NB4 (cell line): ENCODE results near the gene CCDC91.

ENCODE experiments used
- DNase-seq: peaks from one replicate; pipeline ENCODE4 v3.0.0; 2010; ENCODE audit warnings: low read depth
- H3K4me3 ChIP-seq: one replicate; pipeline ENCODE4 v1.5.1; 2011; ENCODE audit warnings: mild to moderate bottlenecking, low read depth, low read length, moderate library complexity
- CTCF ChIP-seq: IDR thresholded peaks from one replicate; pipeline ENCODE4 v1.5.1; 2012; ENCODE audit warnings: low read depth, low read length
- MYC ChIP-seq: IDR thresholded peaks from 2 replicates; pipeline ENCODE4 v1.6.1; 2011; ENCODE audit warnings: low read depth, low read length
- POLR2A ChIP-seq: IDR thresholded peaks from 2 replicates; pipeline ENCODE4 v1.6.1; 2011; ENCODE audit warnings: mild to moderate bottlenecking; ENCODE audit not compliant: insufficient read length; ENCODE audit errors: extremely low read depth
- TF ChIP-seq, protein P1 (sequence below): IDR thresholded peaks from 2 replicates; pipeline ENCODE4 v1.6.1; 2011; ENCODE audit warnings: low read depth, low read length

The CCDC91 gene

GRCh38 chr12:28555748-28556147, 365.5 kb downstream of the CCDC91 start:
- DNase-seq: no peak
- TF ChIP-seq POLR2A (no peak), MYC (no peak), CTCF (no peak)
- TF ChIP-seq, protein P1, sequence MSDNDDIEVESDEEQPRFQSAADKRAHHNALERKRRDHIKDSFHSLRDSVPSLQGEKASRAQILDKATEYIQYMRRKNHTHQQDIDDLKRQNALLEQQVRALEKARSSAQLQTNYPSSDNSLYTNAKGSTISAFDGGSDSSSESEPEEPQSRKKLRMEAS: no peak
- no peak overlapping the region for H3K4me3 ChIP-seq

- H3K4me3 ChIP-seq: no peak overlapping the region
- no peak for TF ChIP-seq POLR2A
- no peak for TF ChIP-seq MYC
- TF ChIP-seq CTCF: no peak
- TF ChIP-seq, protein P1: no peak
- no peak for DNase-seq
These were observed 368.0 kb downstream of the CCDC91 start for GRCh38 chr12:28558250-28558649.

DNA sequence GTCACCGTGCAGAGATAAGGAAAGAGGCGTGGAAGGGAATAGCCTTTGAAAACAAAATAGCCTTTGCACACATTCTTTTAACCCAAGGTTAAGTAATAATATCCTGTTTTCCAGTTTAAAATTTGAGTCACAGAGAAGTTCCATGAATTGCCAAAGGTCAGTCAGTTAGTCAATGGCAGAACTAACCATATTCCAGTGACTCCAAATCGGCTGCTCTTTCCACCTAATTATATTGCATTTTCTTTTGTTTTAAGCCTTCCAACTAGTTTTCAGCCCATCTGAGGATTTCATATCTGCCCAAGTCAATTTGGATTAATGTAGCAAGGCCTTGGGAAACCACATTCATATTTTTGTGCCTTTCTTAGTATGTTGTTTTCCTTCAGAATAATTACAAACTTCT, 373.0 kb downstream of the CCDC91 start:
- TF ChIP-seq CTCF: no peak
- TF ChIP-seq MYC: no peak
- TF ChIP-seq POLR2A: no peak
- no peak for DNase-seq
- no peak overlapping the region for H3K4me3 ChIP-seq

DNA sequence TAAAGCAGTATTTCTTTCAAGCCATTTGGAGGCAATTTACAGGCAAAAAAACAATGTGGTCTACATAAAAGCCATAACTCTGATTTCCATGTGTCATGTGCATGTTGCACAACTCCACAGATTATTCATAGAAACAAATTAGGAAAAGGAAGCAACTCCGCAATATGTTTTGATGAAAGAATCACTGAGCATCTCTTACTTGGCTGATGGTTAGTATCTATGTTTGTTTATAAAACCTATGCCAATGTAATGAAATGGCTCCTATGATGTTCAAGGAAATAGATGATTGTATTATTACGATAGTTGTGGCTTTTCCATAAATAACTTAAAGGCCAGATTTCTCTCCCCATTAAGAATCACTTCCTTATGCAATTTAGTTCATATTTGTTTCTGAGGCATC, 373.7 kb downstream of the CCDC91 start:
- TF ChIP-seq CTCF (no peak), MYC (no peak), POLR2A (no peak)
- TF ChIP-seq, protein P1: no peak
- H3K4me3 ChIP-seq: no peak overlapping the region
- DNase-seq: peak; percentile 30

GRCh38 chr12:28568118-28568517, 377.9 kb downstream of the CCDC91 start:
- TF ChIP-seq POLR2A (no peak), CTCF (no peak), MYC (no peak)
- TF ChIP-seq, protein P1: no peak
- no peak for DNase-seq
- no peak overlapping the region for H3K4me3 ChIP-seq

DNA sequence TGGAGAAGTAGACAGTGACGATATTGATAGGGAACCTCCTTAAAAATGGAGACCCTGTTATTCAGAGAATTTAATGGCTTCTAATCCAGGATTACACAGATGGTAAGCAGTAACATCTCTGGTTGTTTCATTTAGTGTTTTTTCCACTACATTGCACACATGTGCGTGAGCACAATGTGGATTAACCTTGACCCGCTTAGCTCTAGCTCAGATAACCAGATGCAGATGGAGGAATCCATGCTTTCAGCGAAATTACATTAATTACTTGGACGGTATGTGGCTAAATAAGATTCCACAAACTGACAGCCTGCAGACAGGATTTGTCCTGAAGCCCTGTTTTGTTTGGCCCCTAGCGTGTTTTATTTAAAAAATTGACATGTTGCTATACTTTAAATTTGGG, 378.4 kb downstream of the CCDC91 start:
- H3K4me3 ChIP-seq: no peak overlapping the region
- TF ChIP-seq CTCF (no peak), MYC (no peak), POLR2A (no peak)
- TF ChIP-seq, protein P1: no peak
- DNase-seq: no peak
